ENCODE results near the gene ARID5B. TPM values are rescaled to one million over a fixed set of nuclear protein-coding genes. Genes with fewer than 3 reads are reported as not detected.
A peak's percentile ranks its signal among the peaks of the same experiment; 100 is the strongest.

ARID5B gene
- total RNA-seq, 1 donor = 162 TPM

DNA sequence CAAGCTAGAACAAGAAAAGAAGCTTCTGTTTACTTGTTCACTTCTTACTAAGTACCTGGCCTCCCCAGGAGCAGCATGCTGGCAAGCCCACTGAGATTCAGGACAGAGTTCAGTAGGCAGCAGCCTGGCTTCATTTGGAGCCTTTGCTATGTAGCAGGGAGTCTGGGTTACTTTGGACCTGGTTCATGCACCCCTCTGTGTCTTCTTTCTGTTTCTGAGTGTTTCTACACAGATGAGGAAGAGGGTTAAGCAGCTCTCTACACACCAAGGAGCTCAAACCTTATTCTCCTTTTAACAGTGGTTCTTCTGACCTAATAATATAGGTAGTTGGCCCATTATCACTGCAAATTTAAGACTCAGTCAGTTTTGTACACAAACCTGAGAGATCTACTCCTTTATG is 152.9 kb downstream of the ARID5B start:
- TF ChIP-seq, protein P1, sequence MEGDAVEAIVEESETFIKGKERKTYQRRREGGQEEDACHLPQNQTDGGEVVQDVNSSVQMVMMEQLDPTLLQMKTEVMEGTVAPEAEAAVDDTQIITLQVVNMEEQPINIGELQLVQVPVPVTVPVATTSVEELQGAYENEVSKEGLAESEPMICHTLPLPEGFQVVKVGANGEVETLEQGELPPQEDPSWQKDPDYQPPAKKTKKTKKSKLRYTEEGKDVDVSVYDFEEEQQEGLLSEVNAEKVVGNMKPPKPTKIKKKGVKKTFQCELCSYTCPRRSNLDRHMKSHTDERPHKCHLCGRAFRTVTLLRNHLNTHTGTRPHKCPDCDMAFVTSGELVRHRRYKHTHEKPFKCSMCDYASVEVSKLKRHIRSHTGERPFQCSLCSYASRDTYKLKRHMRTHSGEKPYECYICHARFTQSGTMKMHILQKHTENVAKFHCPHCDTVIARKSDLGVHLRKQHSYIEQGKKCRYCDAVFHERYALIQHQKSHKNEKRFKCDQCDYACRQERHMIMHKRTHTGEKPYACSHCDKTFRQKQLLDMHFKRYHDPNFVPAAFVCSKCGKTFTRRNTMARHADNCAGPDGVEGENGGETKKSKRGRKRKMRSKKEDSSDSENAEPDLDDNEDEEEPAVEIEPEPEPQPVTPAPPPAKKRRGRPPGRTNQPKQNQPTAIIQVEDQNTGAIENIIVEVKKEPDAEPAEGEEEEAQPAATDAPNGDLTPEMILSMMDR (IDR thresholded peaks at IDR 0.05; ENCODE audit: insufficient read depth, low read depth, low read length) = no peak
- peak overlapping the region; percentile 99 for H3K4me3 ChIP-seq (ENCODE audit: low read depth, low read length)
- DNase-seq (ENCODE audit: low read depth) = no peak

DNA sequence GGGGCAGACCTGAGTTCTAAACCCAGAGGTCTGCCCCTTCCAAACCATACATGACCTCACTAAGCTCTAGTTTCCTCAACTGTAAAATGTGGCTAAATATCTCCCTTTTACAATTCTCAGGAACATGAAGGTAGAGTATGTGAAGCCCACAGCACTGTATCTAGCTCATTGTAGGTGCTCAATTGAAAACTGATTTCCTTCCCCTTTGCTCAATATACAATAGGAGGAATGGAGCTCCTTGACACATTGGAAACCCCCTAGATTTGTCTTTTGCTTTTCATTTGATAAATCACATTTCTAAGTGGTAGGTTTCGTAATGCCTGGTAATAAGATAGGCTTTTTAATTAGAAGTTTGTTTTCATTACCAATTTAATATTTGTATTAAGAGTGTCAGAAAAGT is 153.3 kb downstream of the ARID5B start:
- TF ChIP-seq, protein P1 (IDR thresholded peaks at IDR 0.05; ENCODE audit: insufficient read depth, low read depth, low read length) = no peak
- H3K4me3 ChIP-seq (ENCODE audit: low read depth, low read length) = peak overlapping the region; percentile 99
- no peak for DNase-seq (ENCODE audit: low read depth)

GRCh38 chr10:62056219-62056618 is 154.7 kb downstream of the ARID5B start:
- no peak for DNase-seq (ENCODE audit: low read depth)
- peak overlapping the region; percentile 99 for H3K4me3 ChIP-seq (ENCODE audit: low read depth, low read length)
- TF ChIP-seq, protein P1 (IDR thresholded peaks at IDR 0.05; ENCODE audit: insufficient read depth, low read depth, low read length) = no peak

GRCh38 chr10:62056698-62057097 is 155.2 kb downstream of the ARID5B start:
- peak; percentile 59 for DNase-seq (ENCODE audit: low read depth)
- TF ChIP-seq, protein P1 (IDR thresholded peaks at IDR 0.05; ENCODE audit: insufficient read depth, low read depth, low read length) = no peak

DNA sequence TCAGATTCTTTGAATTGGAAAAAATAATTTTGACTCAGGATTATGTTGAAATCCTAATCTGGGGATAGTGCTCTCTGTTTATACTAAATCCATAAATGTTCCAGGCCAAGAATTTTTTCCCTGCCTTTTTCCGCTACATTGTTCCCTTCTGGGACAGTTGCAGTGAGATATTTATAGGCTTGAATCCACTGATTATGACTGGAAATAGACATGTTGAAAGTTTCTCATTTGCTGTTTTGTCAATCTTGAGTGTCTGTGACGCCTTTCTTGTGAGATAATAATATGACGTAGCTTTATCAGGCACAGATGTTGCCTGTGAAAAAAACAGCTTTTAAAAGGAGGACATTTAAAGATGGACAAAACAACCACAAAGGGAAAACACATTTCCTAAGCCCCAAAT is 155.9 kb downstream of the ARID5B start:
- TF ChIP-seq, protein P1 (IDR thresholded peaks at IDR 0.05; ENCODE audit: insufficient read depth, low read depth, low read length) = no peak
- peak overlapping the region; percentile 40 for H3K4me3 ChIP-seq (ENCODE audit: low read depth, low read length)
- peak; percentile 88 for DNase-seq (ENCODE audit: low read depth)

More at GRCh38 chr10:62056698-62057097, 155.2 kb downstream of the ARID5B start:
- peak overlapping the region; percentile 40 for H3K4me3 ChIP-seq (ENCODE audit: low read depth, low read length)

- DNase-seq (ENCODE audit: low read depth) = no peak
- TF ChIP-seq, protein P1 (IDR thresholded peaks at IDR 0.05; ENCODE audit: insufficient read depth, low read depth, low read length) = no peak
- peak overlapping the region; percentile 40 for H3K4me3 ChIP-seq (ENCODE audit: low read depth, low read length)
Observed at GRCh38 chr10:62057850-62058249, 156.4 kb downstream of the ARID5B start.

GRCh38 chr10:62058476-62058875 is 157.0 kb downstream of the ARID5B start:
- DNase-seq (ENCODE audit: low read depth) = no peak
- peak overlapping the region; percentile 22 for H3K4me3 ChIP-seq (ENCODE audit: low read depth, low read length)
- TF ChIP-seq, protein P1 (IDR thresholded peaks at IDR 0.05; ENCODE audit: insufficient read depth, low read depth, low read length) = no peak

Measured in fibroblast of villous mesenchyme (primary cell).